GM23248 (cell line): ENCODE data around the gene CENPN.

Source experiments
- EZH2 ChIP-seq: fragments of 200-600 bp; sonication (generic); IDR thresholded peaks from 2 replicates; pipeline ENCODE4 v1.6.1; 2018; ENCODE audit warnings: antibody characterized with exemption, mild to moderate bottlenecking; ENCODE audit not compliant: insufficient read depth, poor library complexity, severe bottlenecking
- EZH2phosphoT487 ChIP-seq: fragments of 200-600 bp; sonication (generic); IDR thresholded peaks from 2 replicates; pipeline ENCODE4 v1.6.1; 2018; ENCODE audit warnings: antibody characterized with exemption, moderate library complexity, mild to moderate bottlenecking, low read depth; ENCODE audit not compliant: insufficient read depth

GRCh38 chr16:81035975-81036750 lies 29.1 kb downstream of the CENPN start:
- TF ChIP-seq EZH2 (no peak), EZH2phosphoT487 (no peak)
